ENCODE data around the gene CACNA1H. TPM values are rescaled to one million over a fixed set of nuclear protein-coding genes. Genes with fewer than 3 reads are reported as not detected.

CACNA1H gene
- total and polyA plus RNA-seq, 3 experiments from 2014 or later: 0.31 to 0.42 (median 0.40) TPM

GRCh38 chr16:1213796-1214372 is 61.0 kb downstream of the CACNA1H start:
- H3K9me3 Mint-ChIP-seq: no peaks in the 10 kb centered on the region
- no peaks in the 10 kb centered on the region for H3K36me3 Mint-ChIP-seq
- POLR2A ChIA-PET: no interaction called here
- no peak overlapping the region for H3K4me3 ChIP-seq (ENCODE audit: low read length)
- no peaks in the 10 kb centered on the region for H3K4me1 ChIP-seq (ENCODE audit: insufficient read depth, low read length)
- CTCF ChIA-PET: no interaction called here
- no peak overlapping the region for H3K4me3 Mint-ChIP-seq
- H3K36me3 ChIP-seq (ENCODE audit: insufficient read depth, low read length): no peaks in the 10 kb centered on the region
- no peak overlapping the region for H3K27ac ChIP-seq (ENCODE audit: low read depth, low read length)
- no peak for DNase-seq
- no peaks in the 10 kb centered on the region for H3K27me3 ChIP-seq (ENCODE audit: insufficient read depth, low read length, poor library complexity, severe bottlenecking)
- H3K4me1 Mint-ChIP-seq: no peaks in the 10 kb centered on the region
- H3K27ac Mint-ChIP-seq: no peak overlapping the region
- H3K27me3 Mint-ChIP-seq: peaks cover 0 to 2% of the 10 kb centered on the region in 2 donors
- no peaks in the 10 kb centered on the region for H3K9me3 ChIP-seq (ENCODE audit: low read length)

DNA sequence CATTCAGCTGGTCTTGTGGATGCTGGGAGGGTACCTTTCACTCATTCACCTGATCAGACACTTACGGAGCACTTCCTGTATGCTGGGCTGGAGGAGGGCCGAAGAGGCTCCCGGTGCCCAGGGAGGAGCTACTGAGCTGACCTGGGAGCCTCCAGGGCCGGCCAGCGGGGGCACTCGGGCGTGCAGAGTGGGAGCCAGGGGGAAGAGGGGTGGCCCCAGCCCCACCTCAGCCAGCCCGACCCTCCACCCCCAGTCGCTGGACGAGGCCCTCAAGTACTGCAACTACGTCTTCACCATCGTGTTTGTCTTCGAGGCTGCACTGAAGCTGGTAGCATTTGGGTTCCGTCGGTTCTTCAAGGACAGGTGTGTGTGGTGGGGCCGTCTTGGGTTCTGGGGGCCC is 61.8 kb downstream of the CACNA1H start:
- no peaks in the 10 kb centered on the region for H3K27me3 ChIP-seq (ENCODE audit: insufficient read depth, low read length, poor library complexity, severe bottlenecking)
- POLR2A ChIA-PET: no interaction called here
- H3K27me3 Mint-ChIP-seq: no peaks in the 10 kb centered on the region
- H3K36me3 Mint-ChIP-seq: no peaks in the 10 kb centered on the region
- no peaks in the 10 kb centered on the region for H3K9me3 Mint-ChIP-seq
- H3K4me1 ChIP-seq (ENCODE audit: insufficient read depth, low read length): no peaks in the 10 kb centered on the region
- DNase-seq: no peak
- H3K4me1 Mint-ChIP-seq: no peaks in the 10 kb centered on the region
- H3K4me3 Mint-ChIP-seq: no peak overlapping the region
- H3K36me3 ChIP-seq (ENCODE audit: insufficient read depth, low read length): no peaks in the 10 kb centered on the region
- H3K9me3 ChIP-seq (ENCODE audit: low read length): no peaks in the 10 kb centered on the region
- H3K27ac ChIP-seq (ENCODE audit: low read depth, low read length): no peak overlapping the region
- H3K4me3 ChIP-seq (ENCODE audit: low read length): no peak overlapping the region
- no peak overlapping the region for H3K27ac Mint-ChIP-seq
- CTCF ChIA-PET: no interaction called here

GRCh38 chr16:1215574-1216295 is 62.8 kb downstream of the CACNA1H start:
- Histone ChIP-seq H3K9me3 (ENCODE audit: low read length) (no peaks in the 10 kb centered on the region), H3K27ac (ENCODE audit: low read depth, low read length) (no peak overlapping the region), H3K36me3 (ENCODE audit: insufficient read depth, low read length) (no peaks in the 10 kb centered on the region), H3K27me3 (ENCODE audit: insufficient read depth, low read length, poor library complexity, severe bottlenecking) (no peaks in the 10 kb centered on the region), H3K4me1 (ENCODE audit: insufficient read depth, low read length) (no peaks in the 10 kb centered on the region), H3K4me3 (ENCODE audit: low read length) (no peak overlapping the region)
- no peak overlapping the region for H3K27ac Mint-ChIP-seq
- CTCF ChIA-PET: no interaction called here
- no peaks in the 10 kb centered on the region for H3K36me3 Mint-ChIP-seq
- no peak overlapping the region for H3K4me3 Mint-ChIP-seq
- H3K4me1 Mint-ChIP-seq: no peaks in the 10 kb centered on the region
- H3K9me3 Mint-ChIP-seq: no peaks in the 10 kb centered on the region
- H3K27me3 Mint-ChIP-seq: no peaks in the 10 kb centered on the region
- POLR2A ChIA-PET: no interaction called here
- no peak for DNase-seq

DNA sequence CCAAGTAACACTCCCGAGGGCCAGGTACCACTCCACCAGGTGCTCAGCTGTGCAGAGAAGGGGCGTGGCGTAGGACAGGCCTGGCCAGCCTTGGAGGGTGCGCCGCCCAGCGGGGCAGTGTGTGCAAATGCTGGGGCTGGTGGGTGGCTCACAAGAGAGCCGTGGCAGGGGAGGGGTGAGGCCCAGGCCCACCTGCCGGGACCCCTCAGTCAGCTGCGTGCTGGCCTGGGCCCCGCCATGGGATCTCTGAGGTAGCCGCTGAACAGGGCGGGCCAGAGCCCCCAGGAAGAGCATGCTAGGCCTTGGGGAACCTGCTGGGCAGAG is 63.4 kb downstream of the CACNA1H start:
- Histone ChIP-seq H3K27me3 (ENCODE audit: insufficient read depth, low read length, poor library complexity, severe bottlenecking) (no peaks in the 10 kb centered on the region), H3K4me1 (ENCODE audit: insufficient read depth, low read length) (no peaks in the 10 kb centered on the region), H3K36me3 (ENCODE audit: insufficient read depth, low read length) (no peaks in the 10 kb centered on the region), H3K27ac (ENCODE audit: low read depth, low read length) (no peak overlapping the region), H3K9me3 (ENCODE audit: low read length) (no peaks in the 10 kb centered on the region), H3K4me3 (ENCODE audit: low read length) (no peak overlapping the region)
- POLR2A ChIA-PET: no interaction called here
- H3K9me3 Mint-ChIP-seq: no peaks in the 10 kb centered on the region
- H3K27me3 Mint-ChIP-seq: no peaks in the 10 kb centered on the region
- no peak overlapping the region for H3K27ac Mint-ChIP-seq
- no peaks in the 10 kb centered on the region for H3K4me1 Mint-ChIP-seq
- H3K4me3 Mint-ChIP-seq: no peak overlapping the region
- CTCF ChIA-PET: no interaction called here
- DNase-seq: no peak
- H3K36me3 Mint-ChIP-seq: no peaks in the 10 kb centered on the region

GRCh38 chr16:1216681-1217400 is 63.9 kb downstream of the CACNA1H start:
- Mint-ChIP-seq H3K4me3 (no peak overlapping the region), H3K27ac (no peak overlapping the region), H3K27me3 (peaks cover 0 to 1% of the 10 kb centered on the region in 2 donors), H3K36me3 (no peaks in the 10 kb centered on the region), H3K9me3 (no peaks in the 10 kb centered on the region), H3K4me1 (no peaks in the 10 kb centered on the region)
- Histone ChIP-seq H3K27me3 (ENCODE audit: insufficient read depth, low read length, poor library complexity, severe bottlenecking) (no peaks in the 10 kb centered on the region), H3K9me3 (ENCODE audit: low read length) (no peaks in the 10 kb centered on the region), H3K4me3 (ENCODE audit: low read length) (no peak overlapping the region), H3K36me3 (ENCODE audit: insufficient read depth, low read length) (no peaks in the 10 kb centered on the region), H3K4me1 (ENCODE audit: insufficient read depth, low read length) (no peaks in the 10 kb centered on the region), H3K27ac (ENCODE audit: low read depth, low read length) (no peak overlapping the region)
- ChIA-PET POLR2A (no interaction called here), CTCF (no interaction called here)
- DNase-seq: no peak

DNA sequence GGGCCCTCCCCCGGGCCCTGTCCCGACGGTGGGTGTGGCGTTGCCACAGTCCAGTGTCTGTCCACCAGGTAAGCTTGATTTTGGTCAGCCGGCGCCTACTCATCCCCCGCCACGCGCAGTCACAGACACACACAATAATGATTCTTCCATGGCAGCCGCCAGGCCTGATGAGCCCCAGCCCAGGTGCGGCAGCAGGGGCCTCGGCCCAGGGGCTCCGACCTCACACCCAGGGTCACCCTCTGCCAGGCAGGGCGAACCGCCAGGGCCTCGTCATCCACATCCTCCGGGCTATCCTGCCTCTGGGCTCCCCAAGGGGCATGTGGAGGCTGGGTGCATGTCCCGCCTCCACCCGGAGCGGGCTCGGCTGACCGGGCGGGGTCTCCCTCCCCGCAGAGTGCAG is 64.6 kb downstream of the CACNA1H start:
- no peaks in the 10 kb centered on the region for H3K36me3 Mint-ChIP-seq
- no peak for DNase-seq
- Histone ChIP-seq H3K27ac (ENCODE audit: low read depth, low read length) (no peak overlapping the region), H3K4me3 (ENCODE audit: low read length) (no peak overlapping the region), H3K4me1 (ENCODE audit: insufficient read depth, low read length) (no peaks in the 10 kb centered on the region), H3K27me3 (ENCODE audit: insufficient read depth, low read length, poor library complexity, severe bottlenecking) (no peaks in the 10 kb centered on the region), H3K9me3 (ENCODE audit: low read length) (no peaks in the 10 kb centered on the region), H3K36me3 (ENCODE audit: insufficient read depth, low read length) (no peaks in the 10 kb centered on the region)
- H3K9me3 Mint-ChIP-seq: no peaks in the 10 kb centered on the region
- H3K27ac Mint-ChIP-seq: no peak overlapping the region
- CTCF ChIA-PET: no interaction called here
- POLR2A ChIA-PET: no interaction called here
- H3K4me1 Mint-ChIP-seq: no peaks in the 10 kb centered on the region
- no peak overlapping the region for H3K4me3 Mint-ChIP-seq
- peaks cover 0 to 1% of the 10 kb centered on the region in 2 donors for H3K27me3 Mint-ChIP-seq

DNA sequence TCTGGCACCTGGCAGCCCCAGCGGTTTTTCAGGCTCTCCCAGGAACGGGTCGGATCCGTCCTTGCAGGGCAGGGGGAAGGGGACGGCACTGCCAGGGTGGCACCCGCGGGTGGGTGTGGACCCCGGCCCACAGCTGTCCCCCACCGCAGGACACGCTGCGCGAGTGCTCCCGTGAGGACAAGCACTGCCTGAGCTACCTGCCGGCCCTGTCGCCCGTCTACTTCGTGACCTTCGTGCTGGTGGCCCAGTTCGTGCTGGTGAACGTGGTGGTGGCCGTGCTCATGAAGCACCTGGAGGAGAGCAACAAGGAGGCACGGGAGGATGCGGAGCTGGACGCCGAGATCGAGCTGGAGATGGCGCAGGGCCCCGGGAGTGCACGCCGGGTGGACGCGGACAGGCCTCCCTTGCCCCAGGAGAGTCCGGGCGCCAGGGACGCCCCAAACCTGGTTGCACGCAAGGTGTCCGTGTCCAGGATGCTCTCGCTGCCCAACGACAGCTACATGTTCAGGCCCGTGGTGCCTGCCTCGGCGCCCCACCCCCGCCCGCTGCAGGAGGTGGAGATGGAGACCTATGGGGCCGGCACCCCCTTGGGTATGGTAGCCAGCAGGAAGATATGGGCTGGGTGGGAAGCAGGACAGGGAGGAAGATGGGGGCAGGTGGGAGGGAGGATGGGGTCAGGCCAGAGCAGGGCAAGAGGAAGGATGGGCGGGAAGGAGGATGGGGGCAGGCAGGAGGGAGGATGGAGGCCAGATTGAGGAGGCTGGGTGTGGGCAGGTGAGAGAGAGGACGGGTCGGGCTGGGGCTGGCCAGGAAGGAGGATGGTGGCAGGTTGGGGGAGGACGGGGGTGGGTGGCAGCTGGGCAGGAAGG is 65.4 kb downstream of the CACNA1H start:
- H3K4me1 ChIP-seq (ENCODE audit: insufficient read depth, low read length): no peaks in the 10 kb centered on the region
- ChIA-PET CTCF (no interaction called here), POLR2A (no interaction called here)
- no peak overlapping the region for H3K4me3 ChIP-seq (ENCODE audit: low read length)
- H3K27ac ChIP-seq (ENCODE audit: low read depth, low read length): no peak overlapping the region
- DNase-seq: no peak
- H3K4me1 Mint-ChIP-seq: no peaks in the 10 kb centered on the region
- H3K27ac Mint-ChIP-seq: no peak overlapping the region
- H3K27me3 ChIP-seq (ENCODE audit: insufficient read depth, low read length, poor library complexity, severe bottlenecking): no peaks in the 10 kb centered on the region
- H3K36me3 ChIP-seq (ENCODE audit: insufficient read depth, low read length): no peaks in the 10 kb centered on the region
- no peaks in the 10 kb centered on the region for H3K9me3 Mint-ChIP-seq
- no peaks in the 10 kb centered on the region for H3K9me3 ChIP-seq (ENCODE audit: low read length)
- no peak overlapping the region for H3K4me3 Mint-ChIP-seq
- no peaks in the 10 kb centered on the region for H3K36me3 Mint-ChIP-seq
- H3K27me3 Mint-ChIP-seq: peaks cover 0 to 1% of the 10 kb centered on the region in 2 donors

All from CD8-positive, alpha-beta memory T cell (primary cell).